Karpas-422 (cell line): ENCODE measurements around the gene PNP. TPM values are rescaled to one million over a fixed set of nuclear protein-coding genes. Genes with fewer than 3 reads are reported as not detected.
A peak's percentile ranks its signal among the peaks of the same experiment; 100 is the strongest.
"Not testable (repeated sequence)": the region's sequence is repeated elsewhere in the genome, so short reads cannot be mapped to it uniquely, and the experiment has no call there.

Experiments
- DNase-seq: peaks from one replicate; pipeline ENCODE4 v3.0.0-alpha.2; 2015
- H2AFZ ChIP-seq: fragments of 200-600 bp; sonication (generic); 2 replicates; pipeline ENCODE4 v1.6.1; 2014; ENCODE audit warnings: antibody characterized with exemption, low read length, mixed read lengths
- H3K27ac ChIP-seq: fragments of 200-600 bp; sonication (generic); 2 replicates; pipeline ENCODE4 v1.5.1; 2014; ENCODE audit warnings: mild to moderate bottlenecking, low read length, moderate library complexity
- H3K27me3 ChIP-seq: fragments of 200-600 bp; sonication (generic); 2 replicates; pipeline ENCODE4 v1.6.1; 2014; ENCODE audit warnings: low read length, mixed read lengths
- H3K36me3 ChIP-seq: fragments of 200-600 bp; sonication (generic); 2 replicates; pipeline ENCODE4 v1.6.1; 2014; ENCODE audit warnings: low read length, mixed read lengths; ENCODE audit not compliant: insufficient read depth
- H3K4me1 ChIP-seq: fragments of 200-600 bp; sonication (generic); 2 replicates; pipeline ENCODE4 v1.6.1; 2014; ENCODE audit warnings: mild to moderate bottlenecking, low read length, mixed read lengths
- H3K4me2 ChIP-seq: fragments of 200-600 bp; sonication (generic); 2 replicates; pipeline ENCODE4 v1.6.1; 2014; ENCODE audit warnings: low read length, low read depth, mild to moderate bottlenecking; ENCODE audit not compliant: poor library complexity, severe bottlenecking
- H3K4me3 ChIP-seq: fragments of 200-600 bp; sonication (generic); 2 replicates; pipeline ENCODE4 v1.5.1; 2014; ENCODE audit warnings: mild to moderate bottlenecking, antibody characterized with exemption, low read length, mixed read lengths
- H3K79me2 ChIP-seq: fragments of 200-600 bp; sonication (generic); 2 replicates; pipeline ENCODE4 v1.6.1; 2014; ENCODE audit warnings: mild to moderate bottlenecking, low read length, mixed read lengths
- H3K9ac ChIP-seq: fragments of 200-600 bp; sonication (generic); 2 replicates; pipeline ENCODE4 v1.6.0; 2014; ENCODE audit warnings: low read length
- H3K9me2 ChIP-seq: fragments of 200-600 bp; sonication (generic), shearing (Covaris generic); replicated peaks from 2 replicates; pipeline ENCODE4 v1.6.0; 2014; ENCODE audit warnings: mild to moderate bottlenecking, low read length, moderate library complexity; ENCODE audit not compliant: insufficient read depth
- H3K9me3 ChIP-seq: fragments of 300-700, 200-600 bp; sonication (generic); 2 replicates; pipeline ENCODE4 v1.6.1; 2014; ENCODE audit warnings: low read length, mixed read lengths
- H4K20me1 ChIP-seq: fragments of 200-600 bp; sonication (generic); 2 replicates; pipeline ENCODE4 v1.6.1; 2014; ENCODE audit warnings: mild to moderate bottlenecking, antibody characterized with exemption, low read length, low read depth; ENCODE audit not compliant: insufficient read depth
- total RNA-seq: library from RNA; depleted of rRNA; stranded (reverse); fragments of >200 nt; shearing (Covaris generic); gene quantifications from 2 replicates; pipeline ENCODE4 v1.2.3, GENCODE V29; 2014; ENCODE audit warnings: low replicate concordance

The PNP gene
- total RNA-seq, 1 experiment from 2014 or later = 138 TPM

GRCh38 chr14:20441461-20441860 is 27.7 kb upstream of the PNP start:
- no peak overlapping the region for H3K4me2 ChIP-seq
- H3K27ac ChIP-seq = no peak overlapping the region
- no peaks in the 10 kb centered on the region for H3K9me3 ChIP-seq
- peaks cover 8% of the 10 kb centered on the region for H3K36me3 ChIP-seq
- peaks cover 4% of the 10 kb centered on the region for H3K4me1 ChIP-seq
- H2AFZ ChIP-seq = no peak overlapping the region
- H4K20me1 ChIP-seq = 0 out of 2 replicates have a peak, but pooled peaks cover 3% of the 10 kb centered on the region
- no peak for DNase-seq
- no peaks in the 10 kb centered on the region for H3K79me2 ChIP-seq
- H3K27me3 ChIP-seq = no peaks in the 10 kb centered on the region
- no peak overlapping the region for H3K9ac ChIP-seq
- no peaks in the 10 kb centered on the region for H3K9me2 ChIP-seq
- no peak overlapping the region for H3K4me3 ChIP-seq

GRCh38 chr14:20443650-20444049 is 25.6 kb upstream of the PNP start:
- peaks cover 30% of the 10 kb centered on the region for H3K36me3 ChIP-seq
- not testable (repeated sequence) for H3K4me3 ChIP-seq, H3K27me3 ChIP-seq, H3K9me2 ChIP-seq, H4K20me1 ChIP-seq, H3K79me2 ChIP-seq, H3K4me2 ChIP-seq, H3K4me1 ChIP-seq, H3K27ac ChIP-seq, DNase-seq, H3K9ac ChIP-seq, H3K9me3 ChIP-seq, H2AFZ ChIP-seq

GRCh38 chr14:20446889-20447288 is 22.3 kb upstream of the PNP start:
- H3K27ac ChIP-seq = no peak overlapping the region
- H4K20me1 ChIP-seq = 0 out of 2 replicates have a peak, but pooled peaks cover 3% of the 10 kb centered on the region
- no peaks in the 10 kb centered on the region for H3K9me3 ChIP-seq
- H3K4me1 ChIP-seq = no peaks in the 10 kb centered on the region
- no peaks in the 10 kb centered on the region for H3K27me3 ChIP-seq
- H3K4me2 ChIP-seq = no peak overlapping the region
- peaks cover 2% of the 10 kb centered on the region; the same call in 1 of the 2 replicates for H3K79me2 ChIP-seq
- no peak overlapping the region for H3K4me3 ChIP-seq
- H3K9ac ChIP-seq = no peak overlapping the region
- H3K36me3 ChIP-seq = peaks cover 50% of the 10 kb centered on the region
- no peak for DNase-seq
- no peaks in the 10 kb centered on the region for H3K9me2 ChIP-seq
- no peak overlapping the region for H2AFZ ChIP-seq

- Histone ChIP-seq H3K36me3 (peaks cover 52% of the 10 kb centered on the region), H3K79me2 (peaks cover 50% of the 10 kb centered on the region), H3K4me2 (peak overlapping the region; percentile 81), H3K4me1 (peaks cover 26% of the 10 kb centered on the region)
- not testable (repeated sequence) for H4K20me1 ChIP-seq, DNase-seq, H2AFZ ChIP-seq, H3K9ac ChIP-seq, H3K9me2 ChIP-seq, H3K27me3 ChIP-seq, H3K27ac ChIP-seq, H3K4me3 ChIP-seq, H3K9me3 ChIP-seq
Measured at GRCh38 chr14:20452831-20453230, 16.4 kb upstream of the PNP start.

DNA sequence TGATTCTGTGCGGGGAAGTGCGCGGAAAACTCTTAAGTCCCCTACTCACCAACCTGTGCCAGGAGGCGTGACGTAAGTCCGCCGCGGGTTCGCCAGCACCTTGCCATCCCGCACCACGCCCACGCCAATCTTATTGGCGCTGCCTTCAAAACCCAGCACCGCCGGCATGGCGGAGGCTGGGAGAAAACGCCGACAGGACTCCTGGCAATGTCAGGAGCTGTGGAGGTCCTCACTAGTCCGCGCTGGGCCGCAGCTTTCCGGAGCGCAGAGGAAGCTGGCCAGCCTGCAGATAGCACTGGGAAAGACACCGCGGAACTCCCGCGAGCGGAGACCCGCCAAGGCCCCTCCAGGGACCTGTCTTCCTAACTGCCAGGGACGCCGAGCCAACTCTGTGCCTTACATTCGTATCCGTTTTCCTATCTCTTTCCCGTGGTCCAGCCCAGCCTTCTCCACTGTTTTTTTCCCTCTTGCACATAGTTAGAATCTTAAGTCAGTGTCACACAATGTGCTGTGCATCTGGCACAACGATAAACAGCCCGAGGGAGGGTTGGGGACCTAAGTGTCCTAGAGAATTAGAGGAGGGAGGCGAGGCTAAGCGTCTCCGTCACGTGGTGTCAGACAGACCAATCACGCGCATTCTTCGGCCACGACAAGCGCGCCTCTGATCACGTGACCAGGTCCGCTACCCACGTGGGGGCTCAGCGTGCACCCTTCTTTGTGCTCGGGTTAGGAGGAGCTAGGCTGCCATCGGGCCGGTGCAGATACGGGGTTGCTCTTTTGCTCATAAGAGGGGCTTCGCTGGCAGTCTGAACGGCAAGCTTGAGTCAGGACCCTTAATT is 14.5 kb upstream of the PNP start, which contains the start of the genes APEX1 and OSGEP:
TSS of gene APEX1 (plus strand) at position 711 of the 839 bp plus-strand sequence. CDS start 420 bp downstream, outside the sequence.
TSS of gene OSGEP (minus strand) at position 297 of the 839 bp plus-strand sequence. CDS start at position 168, 129 bp downstream.
- Histone ChIP-seq H3K9ac (peak within 1 kb of the TSS; percentile 83), H3K4me1 (peaks cover 44% of the 10 kb centered on the region), H3K79me2 (peaks cover 69% of the 10 kb centered on the region), H3K27me3 (no peaks in the 10 kb centered on the region), H3K4me2 (peak within 1 kb of the TSS; percentile 81), H3K9me2 (no peaks in the 10 kb centered on the region), H3K4me3 (peak within 1 kb of the TSS; percentile 86), H3K9me3 (no peaks in the 10 kb centered on the region), H2AFZ (peak within 1 kb of the TSS; percentile 82), H4K20me1 (no peaks in the 10 kb centered on the region), H3K27ac (peak within 1 kb of the TSS; percentile 80), H3K36me3 (peaks cover 47% of the 10 kb centered on the region)
- peak; percentile 100 for DNase-seq

DNA sequence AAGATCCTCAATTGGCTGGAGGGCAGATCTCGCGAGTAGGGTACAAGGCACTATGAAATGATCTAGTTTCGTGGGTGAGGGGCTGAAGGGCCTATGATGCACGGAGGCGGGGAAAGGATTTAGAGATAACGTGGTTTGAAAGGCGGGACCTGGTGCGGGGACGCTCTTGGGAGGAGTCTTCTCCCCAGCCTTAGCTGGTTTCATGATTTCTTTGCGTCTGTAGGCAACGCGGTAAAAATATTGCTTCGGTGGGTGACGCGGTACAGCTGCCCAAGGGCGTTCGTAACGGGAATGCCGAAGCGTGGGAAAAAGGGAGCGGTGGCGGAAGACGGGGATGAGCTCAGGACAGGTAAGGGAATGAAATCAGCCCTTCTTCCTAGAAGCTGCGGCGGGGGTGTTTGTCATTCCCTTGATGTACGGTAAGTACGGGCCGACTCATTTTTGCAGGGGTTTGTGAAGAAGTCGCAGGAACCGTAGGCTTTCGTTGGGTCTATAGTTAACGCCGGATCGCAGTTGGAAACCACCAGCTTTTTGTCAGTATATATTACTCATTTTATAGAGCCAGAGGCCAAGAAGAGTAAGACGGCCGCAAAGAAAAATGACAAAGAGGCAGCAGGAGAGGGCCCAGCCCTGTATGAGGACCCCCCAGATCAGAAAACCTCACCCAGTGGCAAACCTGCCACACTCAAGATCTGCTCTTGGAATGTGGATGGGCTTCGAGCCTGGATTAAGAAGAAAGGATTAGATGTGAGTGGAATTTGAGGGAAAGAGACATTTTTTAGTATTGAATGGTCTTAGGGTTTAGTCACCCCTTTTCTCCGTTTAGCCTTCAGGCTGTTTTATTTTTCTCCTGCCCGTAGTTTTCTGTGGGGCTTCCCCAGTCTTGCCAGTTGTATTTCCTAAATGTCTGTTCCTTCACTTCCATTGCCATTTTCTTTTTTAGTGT is 13.6 kb upstream of the PNP start:
- Histone ChIP-seq H3K79me2 (peaks cover 78% of the 10 kb centered on the region), H3K27ac (peak overlapping the region; percentile 80), H3K27me3 (no peaks in the 10 kb centered on the region), H3K9me3 (no peaks in the 10 kb centered on the region), H3K9me2 (no peaks in the 10 kb centered on the region), H3K4me2 (peak overlapping the region; percentile 81), H3K36me3 (peaks cover 44% of the 10 kb centered on the region), H2AFZ (peak overlapping the region; percentile 66; the same call in 1 of the 2 replicates), H3K4me1 (peaks cover 53% of the 10 kb centered on the region), H3K9ac (peak overlapping the region; percentile 83), H4K20me1 (peaks cover 7% of the 10 kb centered on the region), H3K4me3 (peak overlapping the region; percentile 86)
- DNase-seq = peak; percentile 97

DNA sequence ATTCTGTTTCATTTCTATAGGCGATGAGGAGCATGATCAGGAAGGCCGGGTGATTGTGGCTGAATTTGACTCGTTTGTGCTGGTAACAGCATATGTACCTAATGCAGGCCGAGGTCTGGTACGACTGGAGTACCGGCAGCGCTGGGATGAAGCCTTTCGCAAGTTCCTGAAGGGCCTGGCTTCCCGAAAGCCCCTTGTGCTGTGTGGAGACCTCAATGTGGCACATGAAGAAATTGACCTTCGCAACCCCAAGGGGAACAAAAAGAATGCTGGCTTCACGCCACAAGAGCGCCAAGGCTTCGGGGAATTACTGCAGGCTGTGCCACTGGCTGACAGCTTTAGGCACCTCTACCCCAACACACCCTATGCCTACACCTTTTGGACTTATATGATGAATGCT is 12.2 kb upstream of the PNP start:
- no peak overlapping the region for H2AFZ ChIP-seq
- H3K9ac ChIP-seq = peak overlapping the region; percentile 83
- peak overlapping the region; percentile 86 for H3K4me3 ChIP-seq
- peaks cover 81% of the 10 kb centered on the region for H3K79me2 ChIP-seq
- H3K4me2 ChIP-seq = peak overlapping the region; percentile 81
- no peaks in the 10 kb centered on the region for H3K9me3 ChIP-seq
- H3K27ac ChIP-seq = no peak overlapping the region
- peaks cover 37% of the 10 kb centered on the region for H3K36me3 ChIP-seq
- no peaks in the 10 kb centered on the region for H3K9me2 ChIP-seq
- no peak for DNase-seq
- peaks cover 10% of the 10 kb centered on the region for H4K20me1 ChIP-seq
- H3K27me3 ChIP-seq = no peaks in the 10 kb centered on the region
- H3K4me1 ChIP-seq = peaks cover 56% of the 10 kb centered on the region
